Type B pancreatic cell (in vitro differentiated cells): ENCODE measurements around the gene UBXN2A. TPM values are rescaled to one million over a fixed set of nuclear protein-coding genes. Genes with fewer than 3 reads are reported as not detected.
"Not testable (repeated sequence)": the region's sequence is repeated elsewhere in the genome, so short reads cannot be mapped to it uniquely, and the experiment has no call there.

Experiments used
- DNase-seq: peaks from one replicate; pipeline ENCODE4 v3.0.0; 2021; ENCODE audit warnings: mixed read lengths; ENCODE audit not compliant: unreplicated experiment; ENCODE audit errors: extremely low spot score
- H3K27ac Mint-ChIP-seq: 2 replicates; pipeline ENCODE4 v1.8.0; 2021; ENCODE audit warnings: mild to moderate bottlenecking, mixed read lengths
- H3K27me3 Mint-ChIP-seq: 2 replicates; pipeline ENCODE4 v1.8.0; 2021; ENCODE audit warnings: mixed read lengths
- H3K36me3 Mint-ChIP-seq: 2 replicates; pipeline ENCODE4 v1.8.0; 2021; ENCODE audit warnings: mixed read lengths
- H3K4me1 Mint-ChIP-seq: one replicate; pipeline ENCODE4 v1.8.0; 2021; ENCODE audit warnings: mixed read lengths; ENCODE audit not compliant: unreplicated experiment
- H3K4me3 Mint-ChIP-seq: 2 replicates; pipeline ENCODE4 v1.8.0; 2021; ENCODE audit warnings: mild to moderate bottlenecking, mixed read lengths
- H3K9me3 Mint-ChIP-seq: 2 replicates; pipeline ENCODE4 v1.8.0; 2021; ENCODE audit warnings: mixed read lengths
- CTCF ChIP-seq: fragments of 200-600 bp; sonication (generic); conservative IDR thresholded peaks from 2 replicates; pipeline ENCODE4 v1.5.0; 2021; ENCODE audit warnings: antibody characterized with exemption, mild to moderate bottlenecking
- total RNA-seq: library from RNA; stranded (reverse); gene quantifications from 2 replicates; pipeline ENCODE4 v1.2.1, GENCODE V29; 2021; ENCODE audit warnings: low replicate concordance

UBXN2A gene
- total RNA-seq, 1 donor from 2014 or later = 20.7 TPM

DNA sequence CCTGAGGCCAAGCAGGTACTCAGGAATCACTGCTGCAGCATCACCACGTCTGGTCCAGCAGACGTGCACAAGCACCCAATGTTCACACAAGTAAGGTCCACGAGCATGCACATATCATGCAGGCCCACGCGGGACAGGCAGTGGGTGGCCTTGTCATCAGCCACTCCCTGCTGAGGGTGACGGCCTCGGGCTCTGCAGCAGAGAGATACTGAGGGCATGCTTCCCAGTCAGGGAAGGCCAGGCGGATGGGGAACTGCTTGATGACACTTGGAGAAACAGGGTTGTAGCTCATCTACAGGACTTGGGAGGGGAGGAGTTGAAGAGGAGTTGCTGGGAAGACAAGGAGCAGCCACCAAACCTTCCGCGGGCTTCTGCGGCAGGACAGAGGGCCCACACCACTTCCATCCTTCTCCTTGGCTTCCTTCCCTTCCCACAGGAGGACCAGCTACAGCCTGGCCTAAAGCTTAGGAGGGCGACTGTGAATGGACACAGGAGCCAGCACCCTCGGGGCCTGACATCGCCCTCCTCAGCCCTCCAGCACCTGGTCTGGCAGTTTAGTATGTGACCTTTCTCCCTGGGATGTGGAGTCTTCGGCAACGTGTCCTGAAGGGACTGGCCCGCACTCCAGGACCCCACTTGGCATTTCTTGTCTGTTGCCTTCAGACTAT lies 84.9 kb downstream of the UBXN2A start:
- H3K9me3 Mint-ChIP-seq = no peaks in the 10 kb centered on the region
- H3K4me3 Mint-ChIP-seq = no peak overlapping the region
- no peaks in the 10 kb centered on the region for H3K4me1 Mint-ChIP-seq
- no peak for TF ChIP-seq CTCF
- no peak for DNase-seq
- H3K27me3 Mint-ChIP-seq = no peaks in the 10 kb centered on the region
- no peak overlapping the region for H3K27ac Mint-ChIP-seq
- peaks cover 12% of the 10 kb centered on the region for H3K36me3 Mint-ChIP-seq

DNA sequence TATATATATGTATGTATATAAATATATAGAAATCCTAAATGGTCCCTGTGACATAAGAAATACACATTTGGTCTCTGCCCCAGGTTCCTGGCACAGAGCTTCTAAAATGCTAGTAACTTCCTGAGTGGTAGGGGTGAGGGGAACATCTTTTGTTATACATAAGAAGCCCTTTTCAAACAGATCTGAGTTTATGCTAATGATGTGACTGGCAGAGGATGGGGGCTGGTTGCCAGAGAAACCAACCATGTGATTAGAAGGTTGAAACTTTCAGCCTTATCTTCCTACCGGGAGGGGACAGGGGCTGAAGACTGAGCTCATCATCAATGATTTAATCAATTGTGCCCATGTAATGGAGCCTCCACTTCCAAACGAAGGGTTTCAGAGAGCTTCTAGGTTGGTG lies 86.0 kb downstream of the UBXN2A start:
- no peak for DNase-seq
- no peak for TF ChIP-seq CTCF
- no peaks in the 10 kb centered on the region for H3K27me3 Mint-ChIP-seq
- peaks cover 20% of the 10 kb centered on the region for H3K36me3 Mint-ChIP-seq
- H3K4me1 Mint-ChIP-seq = no peaks in the 10 kb centered on the region
- no peak overlapping the region for H3K27ac Mint-ChIP-seq
- no peak overlapping the region for H3K4me3 Mint-ChIP-seq
- H3K9me3 Mint-ChIP-seq = no peaks in the 10 kb centered on the region

DNA sequence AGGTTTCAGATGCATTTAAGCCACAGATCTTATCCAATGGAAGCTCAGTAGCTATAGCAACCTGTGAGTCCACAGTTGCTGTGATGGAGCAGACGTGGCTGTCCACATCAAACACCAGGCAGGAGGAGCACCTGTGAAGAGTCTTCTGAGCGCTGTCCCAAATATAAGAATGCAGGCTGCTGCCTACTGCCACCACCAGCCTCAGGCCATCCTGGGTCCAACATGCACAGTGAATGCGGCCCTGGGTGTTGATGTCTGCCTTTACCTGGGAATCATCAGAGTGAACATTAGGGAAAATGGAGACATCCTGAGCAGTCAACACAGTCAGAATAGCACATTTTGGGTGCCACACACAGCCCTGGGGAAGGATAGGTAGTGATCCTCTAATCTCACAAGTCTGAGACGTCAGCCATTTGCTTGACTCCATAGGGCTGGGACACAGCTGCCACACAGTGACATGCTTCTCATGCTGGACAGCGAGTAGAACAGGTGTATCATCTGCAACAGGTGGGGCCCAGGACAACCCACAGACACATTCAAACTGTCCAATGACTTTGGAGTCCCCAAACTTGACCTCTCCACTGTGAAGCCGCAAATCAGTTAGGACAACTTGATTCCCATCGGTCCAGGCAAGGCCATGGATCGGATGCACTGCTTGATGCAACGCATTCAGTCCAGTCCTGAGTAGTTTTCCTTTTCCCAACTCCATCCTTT lies 98.7 kb downstream of the UBXN2A start:
- DNase-seq = no peak
- TF ChIP-seq CTCF = no peak
- Mint-ChIP-seq H3K4me3 (no peak overlapping the region), H3K4me1 (no peaks in the 10 kb centered on the region), H3K27me3 (no peaks in the 10 kb centered on the region), H3K9me3 (no peaks in the 10 kb centered on the region), H3K27ac (no peak overlapping the region), H3K36me3 (peaks cover 20% of the 10 kb centered on the region)

DNA sequence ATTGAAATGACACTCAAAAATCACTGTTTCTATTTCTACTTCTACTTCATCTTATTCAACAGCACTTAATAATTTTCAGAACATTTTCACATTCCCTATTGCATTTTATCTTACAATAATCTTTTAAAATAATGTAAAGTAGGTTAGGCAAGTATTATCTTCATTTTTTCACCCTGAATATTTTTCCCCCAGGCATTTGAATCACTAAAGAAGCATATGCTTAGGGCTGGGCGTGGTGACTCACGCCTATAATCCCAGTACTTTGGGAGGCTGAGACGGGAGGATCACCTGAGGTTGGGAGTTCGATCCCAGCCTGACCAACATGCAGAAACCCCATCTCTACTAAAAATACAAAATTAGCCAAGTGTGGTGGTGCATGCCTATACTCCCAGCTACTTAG lies 100.2 kb downstream of the UBXN2A start:
- Mint-ChIP-seq H3K9me3 (no peaks in the 10 kb centered on the region), H3K4me1 (peaks cover 5% of the 10 kb centered on the region), H3K27me3 (no peaks in the 10 kb centered on the region), H3K4me3 (no peak overlapping the region), H3K27ac (no peak overlapping the region), H3K36me3 (peaks cover 21% of the 10 kb centered on the region)
- TF ChIP-seq CTCF = no peak
- no peak for DNase-seq

GRCh38 chr2:24043133-24043532 lies 102.9 kb downstream of the UBXN2A start:
- Mint-ChIP-seq H3K36me3 (peaks cover 13% of the 10 kb centered on the region), H3K4me1 (peaks cover 15% of the 10 kb centered on the region)
- H3K4me3 Mint-ChIP-seq, H3K9me3 Mint-ChIP-seq, DNase-seq, H3K27me3 Mint-ChIP-seq, H3K27ac Mint-ChIP-seq: not testable (repeated sequence)
